ENCODE results near the gene SPATS2L. TPM values are rescaled to one million over a fixed set of nuclear protein-coding genes. Genes with fewer than 3 reads are reported as not detected.

The SPATS2L gene
- polyA plus RNA-seq, 2 of the 4 experiments (the other 2 are of a cell fraction), result 85.2 to 202 TPM

- ChIA-PET CTCF (interaction anchor here (1.5 to 2.5 kb wide), 2 partner anchors 11 to 55 kb away, joined by 3 to 10 read pairs; no protein-coding TSS in a partner anchor), POLR2A (no interaction called here)
- Histone ChIP-seq H3K4me3 (no peak overlapping the region), H3K4me2 (no peak overlapping the region), H3K4me1 (peaks cover 19% of the 10 kb centered on the region), H3K27ac (no peak overlapping the region), H3K9me3 (no peaks in the 10 kb centered on the region)
- DNase-seq (ENCODE audit: low read depth in 1 of 2, low spot score in 1 of 2) (no peak), ATAC-seq (no peak), FAIRE-seq (no peak)
- WGBS (ENCODE audit: missing lambda C conversion rate), result 93% methylated on average over 2 of the region's 2 CpGs
- no peak for TF ChIP-seq BHLHE40 (IDR thresholded peaks at IDR 0.05; ENCODE audit: low read depth, low read length)
- TF ChIP-seq SREBF2 (IDR thresholded peaks at IDR 0.05), result no peak
- TF ChIP-seq JUN (IDR thresholded peaks at IDR 0.05), result no peak
- TF ChIP-seq RAD21 (conservative IDR thresholded peaks at IDR 0.05 in 1 of 2, IDR thresholded peaks at IDR 0.05 in 1 of 2), result no peak
Observed at GRCh38 chr2:200415455-200415854, 109.0 kb downstream of the SPATS2L start.

- Histone ChIP-seq H3K9me3 (no peaks in the 10 kb centered on the region), H3K4me2 (no peak overlapping the region), H3K4me3 (no peak overlapping the region), H3K4me1 (peaks cover 8% of the 10 kb centered on the region), H3K27ac (no peak overlapping the region)
- TF ChIP-seq USF2 (IDR thresholded peaks at IDR 0.05) (no peak), BCL3 (IDR thresholded peaks at IDR 0.05) (no peak), NFE2L2 (conservative IDR thresholded peaks at IDR 0.05; ENCODE audit: low read length) (no peak), KDM5A (IDR thresholded peaks at IDR 0.05) (no peak), JUNB (IDR thresholded peaks at IDR 0.05) (no peak), POLR2A (IDR thresholded peaks at IDR 0.05; ENCODE audit: low read length) (no peak), HOXB13 (CRISPR knock-in tag; IDR thresholded peaks at IDR 0.05; ENCODE audit: low read depth) (no peak), PHF8 (IDR thresholded peaks at IDR 0.05; ENCODE audit: borderline replicate concordance, low read depth) (no peak), HOXA7 (CRISPR knock-in tag; IDR thresholded peaks at IDR 0.05) (no peak), MYC (IDR thresholded peaks at IDR 0.05; ENCODE audit: borderline replicate concordance, low read length) (no peak)
- ChIA-PET CTCF (interaction anchor here (1.1 kb wide), 1 partner anchor 109 kb away, joined by 3 read pairs; no protein-coding TSS in a partner anchor), POLR2A (no interaction called here)
- ATAC-seq, result no peak
- WGBS (ENCODE audit: missing lambda C conversion rate), result 96% methylated on average over 8 of the region's 8 CpGs
- DNase-seq (ENCODE audit: low read depth in 1 of 2, low spot score in 1 of 2), result no peak
- FAIRE-seq, result no peak
Observed at GRCh38 chr2:200416878-200417277, 110.4 kb downstream of the SPATS2L start.

GRCh38 chr2:200417366-200417765 is 110.9 kb downstream of the SPATS2L start:
- ChIA-PET POLR2A (no interaction called here), CTCF (interaction anchor here (1.1 kb wide), 1 partner anchor 109 kb away, joined by 3 read pairs; no protein-coding TSS in a partner anchor)
- H3K9me3 ChIP-seq, result no peaks in the 10 kb centered on the region
- H3K27ac ChIP-seq, result no peak overlapping the region
- no peak overlapping the region for H3K4me3 ChIP-seq
- TF ChIP-seq ZFP36 (IDR thresholded peaks at IDR 0.05; ENCODE audit: borderline replicate concordance, partially characterized antibody) (no peak), FOSL2 (IDR thresholded peaks at IDR 0.05) (no peak), FOSL2 (CRISPR knock-in tag; IDR thresholded peaks at IDR 0.05) (no peak), SMC3 (IDR thresholded peaks at IDR 0.05) (no peak), RARB (CRISPR knock-in tag; IDR thresholded peaks at IDR 0.05) (no peak), RNF2 (IDR thresholded peaks at IDR 0.05; ENCODE audit: borderline replicate concordance, low read depth) (no peak), ELK1 (IDR thresholded peaks at IDR 0.05; ENCODE audit: low read depth, low read length) (no peak), NR3C1 (IDR thresholded peaks at IDR 0.05) (no peak), CBX2 (IDR thresholded peaks at IDR 0.05; ENCODE audit: borderline replicate concordance, low read depth) (no peak), MYC (IDR thresholded peaks at IDR 0.05; ENCODE audit: borderline replicate concordance, low read length) (no peak)
- peaks cover 5% of the 10 kb centered on the region; the same call in 2 of the 3 replicates for H3K4me1 ChIP-seq
- no peak overlapping the region for H3K4me2 ChIP-seq
- no peak for FAIRE-seq
- ATAC-seq, result no peak
- DNase-seq (ENCODE audit: low read depth in 1 of 2, low spot score in 1 of 2), result no peak

Data from A549 (cell line).